Spleen (tissue), 11 donors: ENCODE results near the gene PLAC8L1. TPM values are rescaled to one million over a fixed set of nuclear protein-coding genes. Genes with fewer than 3 reads are reported as not detected.

ENCODE experiments used
- DNase-seq: peaks from one replicate; pipeline ENCODE4 v3.0.0-alpha.2; 2020
- H3K27ac ChIP-seq, 8 donors: fragments of 200-600 bp; sonication (generic) in 7 of 8; 1 replicate in 4 of 8; 2 replicates in 4 of 8; pipeline versions ENCODE4 v1.5.0 to v1.8.0; 2016 to 2021; ENCODE audit warnings: inconsistent platforms in 4 of 8, mild to moderate bottlenecking in 4 of 8, moderate library complexity in 1 of 8
- H3K27me3 ChIP-seq, 7 donors: fragments of 200-600 bp; sonication (generic) in 6 of 7; replicated peaks in 1 of 7; 1 replicate in 4 of 7; 2 replicates in 3 of 7; pipeline versions ENCODE4 v1.5.0 to v1.8.0; 2016 to 2021; ENCODE audit warnings: inconsistent platforms in 3 of 7, mild to moderate bottlenecking in 1 of 7
- H3K36me3 ChIP-seq, 6 donors: fragments of 200-600 bp; sonication (generic) in 5 of 6; 1 replicate in 4 of 6; 2 replicates in 2 of 6; pipeline versions ENCODE4 v1.5.0 to v1.8.0; 2016 to 2021; ENCODE audit warnings: inconsistent platforms in 2 of 6
- H3K4me1 ChIP-seq, 6 donors: fragments of 200-600 bp; sonication (generic) in 5 of 6; 1 replicate in 3 of 6; 2 replicates in 3 of 6; pipeline versions ENCODE4 v1.5.0 to v1.8.0; 2016 to 2021; ENCODE audit warnings: inconsistent platforms in 3 of 6
- H3K4me3 ChIP-seq, 8 donors: fragments of 200-600 bp; sonication (generic) in 7 of 8; 1 replicate in 4 of 8; 2 replicates in 4 of 8; pipeline versions ENCODE4 v1.5.0 to v1.8.0; 2016 to 2021; ENCODE audit warnings: inconsistent platforms in 4 of 8, mild to moderate bottlenecking in 4 of 8, moderate library complexity in 2 of 8
- H3K9me3 ChIP-seq, 8 donors: fragments of 200-600 bp; sonication (generic) in 7 of 8; 1 replicate in 4 of 8; 2 replicates in 4 of 8; pipeline versions ENCODE4 v1.5.0 to v1.8.0; 2016 to 2021; ENCODE audit warnings: inconsistent platforms in 4 of 8
- POLR2A ChIP-seq, 3 donors: fragments of 450-650 bp; IDR thresholded peaks; one replicate each; pipeline ENCODE4 v1.5.1; 2017; ENCODE audit warnings: antibody characterized with exemption in 3 of 3, mild to moderate bottlenecking in 1 of 3
- POLR2AphosphoS5 ChIP-seq, 3 donors: sonication (generic); formaldehyde crosslinking; IDR thresholded peaks; one replicate each; pipeline ENCODE4 v1.5.1; 2017; ENCODE audit warnings: antibody characterized with exemption in 3 of 3
- WGBS, 5 donors: extraction: QIAGEN DNeasy Blood & Tissue Kit in 3 of 5; methylation state at CpG; one replicate each; pipeline versions ENCODE4 v1.1.5 to v1.1.7; 2013 to 2018; 5-methylcytosine and 5-hydroxymethylcytosine counted together
- intact Hi-C: fragments of 100-400 bp; cut with DNase I; formaldehyde crosslinking; loops from one replicate; pipeline ENCODE4 v1.15.0; 2023; ENCODE audit warnings: low total_unique reads
- polyA plus RNA-seq, 3 donors: library from polyadenylated mRNA; stranded (reverse); fragments of 200-250 nt; gene quantifications; one replicate each; pipeline ENCODE4 v1.2.1, GENCODE V29; 2013
- total RNA-seq, 7 donors: library from RNA; depleted of rRNA in 3 of 7; stranded (reverse); fragments of >200 nt in 3 of 7; fragmentation: NEBNext Ultra II Directional in 4 of 7; extraction: Animal tissue kit (Norgen Biotek cat#: 25700) in 4 of 7; gene quantifications; one replicate each; pipeline versions ENCODE4 v1.1.0 to v1.2.1, GENCODE V29; 2016 to 2021
- TF ChIP-seq, protein P1 (sequence below), 11 experiments: fragments of 200-600 bp in 7 of 11; fragments of 450-650 bp in 4 of 11; sonication (generic) in 4 of 11; IDR thresholded peaks in 8 of 11; conservative IDR thresholded peaks in 3 of 11; 1 replicate in 7 of 11; 2 replicates in 4 of 11; pipeline versions ENCODE4 v1.4.0 to v1.8.0; 2016 to 2021; ENCODE audit warnings: antibody characterized with exemption in 11 of 11, inconsistent platforms in 4 of 11, mild to moderate bottlenecking in 1 of 11
- donor health status: healthy with polysubstance abuse.
- donor health status: DM: no; HTN: no; CAD: no; lungs with moderate emphysema.
- donor health status: DM: no; HTN: no; CAD: no.
- donor health status: Bipolar disorder and iron deficiency.
- donor health status: healthy.
- donor health status: DM: no; HTN: no; CAD: no.
- donor health status: DM: yes; HTN: yes; CAD: no.

PLAC8L1 gene
- total and polyA plus RNA-seq, 10 donors = 0.29 to 1.3 (median 0.71) TPM; not detected in 6

DNA sequence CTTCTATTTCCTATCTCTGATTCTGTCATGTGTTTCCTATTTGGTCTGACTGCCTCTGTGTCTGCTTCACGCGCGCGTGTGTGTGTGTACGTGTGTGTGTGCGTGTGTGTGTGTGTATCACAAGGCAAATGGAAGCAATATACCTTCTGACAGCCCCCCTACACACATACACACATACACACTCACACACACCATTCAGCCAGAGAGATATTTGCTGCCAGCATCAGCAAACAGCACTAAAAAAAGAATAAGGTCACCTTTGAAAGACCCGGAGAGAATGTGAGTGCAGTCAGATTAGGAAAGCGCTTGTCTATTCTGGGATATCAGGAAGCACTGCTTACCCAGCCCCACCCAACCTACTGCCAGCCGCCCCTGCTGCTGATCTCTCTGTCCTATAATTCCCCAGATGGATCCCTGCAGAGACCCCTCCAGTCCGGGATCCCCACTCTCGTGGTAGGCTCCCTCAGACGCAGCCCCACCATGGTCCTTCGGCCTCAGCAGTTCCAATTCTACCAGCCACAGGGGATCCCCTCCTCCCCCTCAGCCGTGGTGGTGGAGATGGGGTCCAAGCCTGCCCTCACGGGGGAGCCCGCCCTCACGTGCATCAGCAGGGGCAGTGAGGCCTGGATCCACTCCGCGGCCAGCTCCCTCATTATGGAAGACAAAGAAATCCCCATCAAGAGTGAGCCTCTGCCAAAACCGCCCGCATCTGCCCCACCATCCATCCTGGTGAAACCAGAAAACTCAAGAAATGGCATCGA, 45.7 kb downstream of the PLAC8L1 start:
- no peaks in the 10 kb centered on the region for H3K9me3 ChIP-seq
- H3K4me3 ChIP-seq = no peak overlapping the region
- H3K4me1 ChIP-seq = no peaks in the 10 kb centered on the region
- peaks cover 0 to 20% (median 0%) of the 10 kb centered on the region in 7 donors for H3K27me3 ChIP-seq
- 62 to 71% (median 67%) methylated on average over 20 to 22 of the region's 22 CpGs for WGBS, 5 donors
- no peak overlapping the region for H3K27ac ChIP-seq
- no peak for DNase-seq
- no peaks in the 10 kb centered on the region for H3K36me3 ChIP-seq
- TF ChIP-seq POLR2A (IDR thresholded peaks at IDR 0.05) (no peak), POLR2AphosphoS5 (IDR thresholded peaks at IDR 0.05) (no peak)
- TF ChIP-seq, protein P1, sequence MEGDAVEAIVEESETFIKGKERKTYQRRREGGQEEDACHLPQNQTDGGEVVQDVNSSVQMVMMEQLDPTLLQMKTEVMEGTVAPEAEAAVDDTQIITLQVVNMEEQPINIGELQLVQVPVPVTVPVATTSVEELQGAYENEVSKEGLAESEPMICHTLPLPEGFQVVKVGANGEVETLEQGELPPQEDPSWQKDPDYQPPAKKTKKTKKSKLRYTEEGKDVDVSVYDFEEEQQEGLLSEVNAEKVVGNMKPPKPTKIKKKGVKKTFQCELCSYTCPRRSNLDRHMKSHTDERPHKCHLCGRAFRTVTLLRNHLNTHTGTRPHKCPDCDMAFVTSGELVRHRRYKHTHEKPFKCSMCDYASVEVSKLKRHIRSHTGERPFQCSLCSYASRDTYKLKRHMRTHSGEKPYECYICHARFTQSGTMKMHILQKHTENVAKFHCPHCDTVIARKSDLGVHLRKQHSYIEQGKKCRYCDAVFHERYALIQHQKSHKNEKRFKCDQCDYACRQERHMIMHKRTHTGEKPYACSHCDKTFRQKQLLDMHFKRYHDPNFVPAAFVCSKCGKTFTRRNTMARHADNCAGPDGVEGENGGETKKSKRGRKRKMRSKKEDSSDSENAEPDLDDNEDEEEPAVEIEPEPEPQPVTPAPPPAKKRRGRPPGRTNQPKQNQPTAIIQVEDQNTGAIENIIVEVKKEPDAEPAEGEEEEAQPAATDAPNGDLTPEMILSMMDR (IDR thresholded peaks at IDR 0.05 in 8 of 11, conservative IDR thresholded peaks at IDR 0.05 in 3 of 11) = no peak
- intact Hi-C loops = no loop called here

DNA sequence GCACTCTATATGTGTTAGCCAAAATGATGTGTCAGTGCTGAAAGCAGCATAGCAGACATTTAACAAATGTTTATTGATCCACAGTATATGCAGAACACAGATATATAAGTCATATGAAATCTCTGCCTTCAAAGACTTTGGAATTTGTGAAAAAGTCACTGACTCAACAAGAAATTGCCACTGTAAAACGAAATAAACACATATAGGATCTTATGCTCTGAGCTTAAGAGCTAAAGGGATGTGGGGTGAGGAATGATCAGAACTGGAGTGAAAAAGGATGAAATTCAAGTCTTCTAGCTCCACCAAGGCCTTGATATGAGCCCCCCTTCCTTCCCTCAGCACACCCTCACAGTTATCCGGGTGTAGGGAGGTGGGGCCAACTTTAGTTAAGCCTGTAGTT, 49.9 kb downstream of the PLAC8L1 start:
- H3K27ac ChIP-seq = no peak overlapping the region
- H3K27me3 ChIP-seq = peaks cover 0 to 20% (median 0%) of the 10 kb centered on the region in 7 donors
- intact Hi-C loops = no loop called here
- TF ChIP-seq POLR2A (IDR thresholded peaks at IDR 0.05) = no peak
- no peak for TF ChIP-seq POLR2AphosphoS5 (IDR thresholded peaks at IDR 0.05)
- TF ChIP-seq, protein P1 (IDR thresholded peaks at IDR 0.05 in 8 of 11, conservative IDR thresholded peaks at IDR 0.05 in 3 of 11) = no peak
- no peaks in the 10 kb centered on the region for H3K36me3 ChIP-seq
- no peaks in the 10 kb centered on the region for H3K9me3 ChIP-seq
- no peak for DNase-seq
- H3K4me1 ChIP-seq = no peaks in the 10 kb centered on the region
- WGBS, 5 donors = 49 to 73% (median 66%) methylated on average over 2 of the region's 2 CpGs
- H3K4me3 ChIP-seq = no peak overlapping the region

DNA sequence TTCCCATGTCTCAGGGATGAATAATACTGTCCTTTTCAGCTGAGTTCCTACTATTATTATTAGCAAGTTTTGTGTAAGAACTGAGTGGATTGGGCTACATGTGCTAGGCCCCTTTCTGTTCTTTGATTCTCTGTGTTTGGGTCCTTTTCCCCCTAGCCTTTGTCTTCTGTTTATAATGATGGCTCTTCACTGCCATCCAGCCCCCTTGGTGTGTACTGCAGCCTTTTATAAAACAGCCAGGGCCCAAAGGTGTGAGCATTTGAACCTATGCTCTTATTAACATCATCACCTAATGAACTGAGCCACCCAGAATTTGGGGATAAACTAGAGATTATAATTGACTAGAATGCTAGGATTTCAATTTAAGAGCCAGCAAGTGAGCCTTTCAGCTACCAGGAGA, 52.6 kb downstream of the PLAC8L1 start:
- Histone ChIP-seq H3K36me3 (no peaks in the 10 kb centered on the region), H3K4me3 (no peak overlapping the region), H3K27ac (no peak overlapping the region), H3K4me1 (no peaks in the 10 kb centered on the region), H3K9me3 (no peaks in the 10 kb centered on the region), H3K27me3 (no peaks in the 10 kb centered on the region)
- intact Hi-C loops = no loop called here
- DNase-seq = no peak
- TF ChIP-seq POLR2A (IDR thresholded peaks at IDR 0.05) (no peak), POLR2AphosphoS5 (IDR thresholded peaks at IDR 0.05) (no peak)
- TF ChIP-seq, protein P1 (IDR thresholded peaks at IDR 0.05 in 8 of 11, conservative IDR thresholded peaks at IDR 0.05 in 3 of 11) = no peak

DNA sequence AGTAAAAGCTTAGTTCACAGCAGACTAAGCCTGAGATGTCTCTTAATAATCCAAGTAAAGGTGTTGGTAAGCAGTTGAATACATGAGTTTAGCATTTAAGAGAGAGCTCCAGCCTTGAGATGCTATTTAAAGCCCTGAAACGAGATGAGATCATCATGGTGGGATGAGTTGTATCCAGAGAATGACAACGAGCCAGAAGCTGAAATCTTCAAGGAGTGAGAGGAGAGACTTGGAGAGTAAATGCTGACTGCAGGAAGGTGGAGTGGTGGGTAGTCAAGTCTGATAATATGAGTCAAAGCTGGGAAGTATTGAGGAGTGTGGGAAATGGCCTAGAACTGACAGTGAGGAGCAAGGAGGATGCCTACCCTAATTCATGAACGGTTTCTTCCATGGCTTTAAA, 53.7 kb downstream of the PLAC8L1 start:
- no peaks in the 10 kb centered on the region for H3K27me3 ChIP-seq
- H3K9me3 ChIP-seq = no peaks in the 10 kb centered on the region
- H3K27ac ChIP-seq = no peak overlapping the region
- DNase-seq = no peak
- intact Hi-C loops = no loop called here
- no peaks in the 10 kb centered on the region for H3K4me1 ChIP-seq
- no peak overlapping the region for H3K4me3 ChIP-seq
- H3K36me3 ChIP-seq = no peaks in the 10 kb centered on the region
- 55 to 79% (median 70%) methylated on average over 3 of the region's 3 CpGs for WGBS, 5 donors
- TF ChIP-seq, protein P1 (IDR thresholded peaks at IDR 0.05 in 8 of 11, conservative IDR thresholded peaks at IDR 0.05 in 3 of 11) = no peak
- TF ChIP-seq POLR2A (IDR thresholded peaks at IDR 0.05) (no peak), POLR2AphosphoS5 (IDR thresholded peaks at IDR 0.05) (no peak)
